ENCODE measurements around the gene F2RL1.

- no peak for TF ChIP-seq CTCF (conservative IDR thresholded peaks at IDR 0.05; ENCODE audit: low read length)
- TF ChIP-seq EZH2phosphoT487 (IDR thresholded peaks at IDR 0.05; ENCODE audit: borderline replicate concordance, low read depth, low read length), result no peak
Measured at GRCh38 chr5:76801803-76802195, 17.0 kb upstream of the F2RL1 start.
